T-cell (primary cell): Measurements from ENCODE around the gene MRPL42. TPM values are rescaled to one million over a fixed set of nuclear protein-coding genes. Genes with fewer than 3 reads are reported as not detected.

Source experiments
- ATAC-seq, 4 experiments: fragments of 200-7000 bp in 3 of 4; fragments of 150-1000 bp in 1 of 4; cut with Tn5 transposase; replicated peaks in 1 of 4; 1 replicate in 3 of 4; 2 replicates in 1 of 4; pipeline ENCODE4 v1.10.0; 2021; ENCODE audit warnings: moderate library complexity in 3 of 4, mild to moderate bottlenecking in 2 of 4, moderate number of reproducible peaks in 1 of 4
- CTCF ChIA-PET, 2 donors: fragments of 300-600 bp; sonication (Branson Sonifier 250); formaldehyde crosslinking; loops; one replicate each; lab custom pipeline; 2022; ENCODE audit warnings: antibody characterized with exemption in 2 of 2; lab: Charles Lee
- POLR2A ChIA-PET, 2 donors: fragments of 300-600 bp; sonication (Branson Sonifier 250); formaldehyde crosslinking; loops; one replicate each; lab custom pipeline; 2022; ENCODE audit warnings: antibody characterized with exemption in 2 of 2; lab: Charles Lee
- DNase-seq, 35 experiments: peaks; one replicate each; pipeline versions ENCODE4 v3.0.0 to v3.0.0-alpha.2; 2013 to 2023
- H3K27ac ChIP-seq: one replicate; pipeline ENCODE4 v1.5.1; 2013; ENCODE audit warnings: low read length
- H3K27me3 ChIP-seq, 2 experiments: replicated peaks in 1 of 2; 1 replicate in 1 of 2; 2 replicates in 1 of 2; pipeline versions ENCODE4 v1.6.1 to v1.7.0; 2013; ENCODE audit warnings: low read length in 1 of 2, mixed read lengths in 1 of 2; ENCODE audit not compliant: control insufficient read depth in 2 of 2, insufficient read depth in 2 of 2; ENCODE audit errors: extremely low read depth in 1 of 2
- H3K36me3 ChIP-seq, 2 donors: 1 replicate in 1 of 2; 2 replicates in 1 of 2; pipeline versions ENCODE4 v1.6.1 to v1.7.0; 2013; ENCODE audit warnings: low read length in 1 of 2; ENCODE audit not compliant: control insufficient read depth in 2 of 2, insufficient read depth in 1 of 2; ENCODE audit errors: extremely low read depth in 1 of 2
- H3K4me1 ChIP-seq, 2 experiments: 1 replicate in 1 of 2; 2 replicates in 1 of 2; pipeline versions ENCODE4 v1.6.1 to v1.7.0; 2013; ENCODE audit warnings: low read length in 2 of 2, mixed read lengths in 1 of 2; ENCODE audit not compliant: insufficient read depth in 2 of 2, control insufficient read depth in 1 of 2; ENCODE audit errors: extremely low read depth in 1 of 2
- H3K4me3 ChIP-seq, 2 donors: 1 replicate in 1 of 2; 2 replicates in 1 of 2; pipeline versions ENCODE4 v1.5.1 to v1.7.0; 2013; ENCODE audit warnings: mild to moderate bottlenecking in 2 of 2, low read length in 1 of 2, moderate library complexity in 1 of 2; ENCODE audit not compliant: control insufficient read depth in 1 of 2; ENCODE audit errors: extremely low read depth in 1 of 2
- H3K9me3 ChIP-seq: 2 replicates; pipeline ENCODE4 v1.7.0; 2013
- H3K27ac Mint-ChIP-seq, 2 donors: one replicate each; pipeline ENCODE4 v1.8.0; 2020 to 2021; ENCODE audit warnings: mild to moderate bottlenecking in 2 of 2, mixed read lengths in 2 of 2
- H3K27me3 Mint-ChIP-seq, 2 donors: one replicate each; pipeline ENCODE4 v1.8.0; 2021 to 2022; ENCODE audit warnings: mixed read lengths in 2 of 2
- H3K36me3 Mint-ChIP-seq: one replicate; pipeline ENCODE4 v1.8.0; 2021; ENCODE audit warnings: mixed read lengths
- H3K4me1 Mint-ChIP-seq, 3 donors: one replicate each; pipeline ENCODE4 v1.8.0; 2020 to 2022; ENCODE audit warnings: mixed read lengths in 3 of 3, mild to moderate bottlenecking in 1 of 3
- H3K4me3 Mint-ChIP-seq, 3 donors: one replicate each; pipeline ENCODE4 v1.8.0; 2020 to 2022; ENCODE audit warnings: mild to moderate bottlenecking in 3 of 3, mixed read lengths in 3 of 3, moderate library complexity in 3 of 3
- H3K9me3 Mint-ChIP-seq, 3 donors: one replicate each; pipeline ENCODE4 v1.8.0; 2020 to 2022; ENCODE audit warnings: mixed read lengths in 3 of 3
- WGBS: methylation state at CpG from one replicate; pipeline ENCODE4 v1.1.5; 2013; ENCODE audit warnings: missing lambda C conversion rate; ENCODE audit not compliant: insufficient coverage; 5-methylcytosine and 5-hydroxymethylcytosine counted together
- total RNA-seq, 35 experiments: library from RNA in 6 of 35; stranded (reverse) in 6 of 35; fragments of 120-200 nt in 1 of 35; gene quantifications; one replicate each; pipeline versions ENCODE4 v1.2.1 to v1.2.4 and lab custom pipeline; 2013 to 2026

MRPL42 gene
- total RNA-seq, 5 donors from 2014 or later (not counting 1 experiment from before 2014, with no cell fraction given), result 35.1 to 46.7 (median 40.4) TPM

- Histone ChIP-seq H3K4me3 (peak overlapping the region; percentile 68 to 92), H3K36me3 (no peaks in the 10 kb centered on the region), H3K9me3 (no peaks in the 10 kb centered on the region), H3K27ac (peak overlapping the region; percentile 94), H3K4me1 (peaks cover 26 to 30% of the 10 kb centered on the region in 2 experiments), H3K27me3 (no peaks in the 10 kb centered on the region)
- H3K4me3 Mint-ChIP-seq, result peak overlapping the region; percentile 93 to 96 (median 95)
- CTCF ChIA-PET, result interaction anchor here in 1 of 2 donors (0.6 to 1.6 kb wide), 8 partner anchors 23 to 677 kb away, joined by 3 to 10 read pairs (median 4); partner anchors contain the start of genes EEA1 and MRPL42
- 9% methylated on average over 13 of the region's 19 CpGs for WGBS
- no peaks in the 10 kb centered on the region for H3K9me3 Mint-ChIP-seq
- H3K4me1 Mint-ChIP-seq, result peaks cover 46 to 54% (median 51%) of the 10 kb centered on the region in 3 donors
- no peaks in the 10 kb centered on the region for H3K27me3 Mint-ChIP-seq
- no peaks in the 10 kb centered on the region for H3K36me3 Mint-ChIP-seq
- ATAC-seq, result no peak
- H3K27ac Mint-ChIP-seq, result peak overlapping the region; percentile 97 to 98
- DNase-seq, result no peak
- POLR2A ChIA-PET, result interaction anchor here in 1 of 2 donors (0.6 to 1.9 kb wide), 5 partner anchors 20 to 341 kb away, joined by 3 to 9 read pairs (median 3); partner anchors contain the start of gene MRPL42
Measured at GRCh38 chr12:93442411-93443340, 24.6 kb upstream of the MRPL42 start.

- CTCF ChIA-PET, result interaction anchor here in 1 of 2 donors (1.6 kb wide), 1 partner anchor 24 kb away, joined by 10 read pairs; no protein-coding TSS in a partner anchor
- Histone ChIP-seq H3K9me3 (no peaks in the 10 kb centered on the region), H3K36me3 (no peaks in the 10 kb centered on the region), H3K27ac (no peak overlapping the region), H3K27me3 (no peaks in the 10 kb centered on the region), H3K4me1 (peaks cover 24 to 29% of the 10 kb centered on the region in 2 experiments), H3K4me3 (no peak overlapping the region)
- 95% methylated on average over 3 of the region's 4 CpGs for WGBS
- peak overlapping the region in 1 of 3 donors; percentile 93 for H3K4me3 Mint-ChIP-seq
- DNase-seq, result no peak
- H3K36me3 Mint-ChIP-seq, result no peaks in the 10 kb centered on the region
- peaks cover 44 to 54% (median 49%) of the 10 kb centered on the region in 3 donors for H3K4me1 Mint-ChIP-seq
- H3K27me3 Mint-ChIP-seq, result no peaks in the 10 kb centered on the region
- POLR2A ChIA-PET, result interaction anchor here in 1 of 2 donors (0.6 to 1.9 kb wide), 2 partner anchors 24 to 340 kb away, joined by 3 to 9 read pairs; partner anchors contain the start of gene MRPL42
- no peaks in the 10 kb centered on the region for H3K9me3 Mint-ChIP-seq
- no peak overlapping the region for H3K27ac Mint-ChIP-seq
- ATAC-seq, result no peak
Measured at GRCh38 chr12:93443576-93443975, 23.7 kb upstream of the MRPL42 start.

GRCh38 chr12:93447555-93448290, 19.6 kb upstream of the MRPL42 start:
- peak; percentile 79 to 91 (median 82) for ATAC-seq

GRCh38 chr12:93448796-93449195, 18.5 kb upstream of the MRPL42 start:
- no peaks in the 10 kb centered on the region for H3K9me3 ChIP-seq
- peaks cover 0 to 1% of the 10 kb centered on the region in 2 experiments for H3K27me3 ChIP-seq
- H3K27ac ChIP-seq, result no peak overlapping the region
- no peaks in the 10 kb centered on the region for H3K9me3 Mint-ChIP-seq
- H3K4me3 Mint-ChIP-seq, result peak overlapping the region in 1 of 3 donors; percentile 60
- no peaks in the 10 kb centered on the region for H3K36me3 Mint-ChIP-seq
- DNase-seq (no peak), ATAC-seq (no peak)
- ChIA-PET POLR2A (no interaction called here), CTCF (no interaction called here)
- H3K4me1 Mint-ChIP-seq, result peaks cover 22 to 32% (median 27%) of the 10 kb centered on the region in 3 donors
- peaks cover 9 to 18% of the 10 kb centered on the region in 2 experiments for H3K4me1 ChIP-seq
- no peaks in the 10 kb centered on the region for H3K36me3 ChIP-seq
- no peaks in the 10 kb centered on the region for H3K27me3 Mint-ChIP-seq
- whole genome bisulfite sequencing, result 68% methylated on average over 5 of the region's 5 CpGs
- H3K4me3 ChIP-seq, result no peak overlapping the region
- H3K27ac Mint-ChIP-seq, result peak overlapping the region; percentile 85 to 86

More at GRCh38 chr12:93447555-93448290, 19.6 kb upstream of the MRPL42 start:
- no peaks in the 10 kb centered on the region for H3K36me3 Mint-ChIP-seq
- peaks cover 9 to 21% of the 10 kb centered on the region in 2 experiments for H3K4me1 ChIP-seq
- DNase-seq, result peak in 25 of 35 experiments; percentile 7 to 51 (median 29)
- peak overlapping the region; percentile 88 to 96 for H3K27ac Mint-ChIP-seq
- H3K4me1 Mint-ChIP-seq, result peaks cover 26 to 36% (median 32%) of the 10 kb centered on the region in 3 donors
- H3K27me3 ChIP-seq, result no peaks in the 10 kb centered on the region
- no peaks in the 10 kb centered on the region for H3K9me3 ChIP-seq
- no peaks in the 10 kb centered on the region for H3K27me3 Mint-ChIP-seq
- H3K36me3 ChIP-seq, result no peaks in the 10 kb centered on the region
- H3K4me3 ChIP-seq, result no peak overlapping the region
- peak overlapping the region; percentile 75 for H3K27ac ChIP-seq
- WGBS, result 0% methylated on average over 1 of the region's 4 CpGs
- no peaks in the 10 kb centered on the region for H3K9me3 Mint-ChIP-seq
- peak overlapping the region; percentile 23 to 68 (median 44) for H3K4me3 Mint-ChIP-seq
- CTCF ChIA-PET, result no interaction called here
- POLR2A ChIA-PET, result no interaction called here

- Histone ChIP-seq H3K27me3 (peaks cover 0 to 3% of the 10 kb centered on the region in 2 experiments), H3K36me3 (no peaks in the 10 kb centered on the region), H3K27ac (no peak overlapping the region), H3K4me3 (no peak overlapping the region), H3K4me1 (peaks cover 9 to 18% of the 10 kb centered on the region in 2 experiments), H3K9me3 (no peaks in the 10 kb centered on the region)
- no peaks in the 10 kb centered on the region for H3K36me3 Mint-ChIP-seq
- no peaks in the 10 kb centered on the region for H3K9me3 Mint-ChIP-seq
- ATAC-seq, result no peak
- WGBS, result no CpG with 5 or more reads among the region's 1 CpG
- DNase-seq, result no peak
- peaks cover 22 to 32% (median 27%) of the 10 kb centered on the region in 3 donors for H3K4me1 Mint-ChIP-seq
- no peaks in the 10 kb centered on the region for H3K27me3 Mint-ChIP-seq
- ChIA-PET CTCF (interaction anchor here in 1 of 2 donors (0.6 kb wide), 1 partner anchor 423 kb away, joined by 3 read pairs; no protein-coding TSS in a partner anchor), POLR2A (no interaction called here)
- peak overlapping the region in 1 of 3 donors; percentile 60 for H3K4me3 Mint-ChIP-seq
- H3K27ac Mint-ChIP-seq, result peak overlapping the region; percentile 85 to 86
Measured at GRCh38 chr12:93449277-93449676, 18.0 kb upstream of the MRPL42 start.
